Measurements from ENCODE around the gene CCNY.

DNA sequence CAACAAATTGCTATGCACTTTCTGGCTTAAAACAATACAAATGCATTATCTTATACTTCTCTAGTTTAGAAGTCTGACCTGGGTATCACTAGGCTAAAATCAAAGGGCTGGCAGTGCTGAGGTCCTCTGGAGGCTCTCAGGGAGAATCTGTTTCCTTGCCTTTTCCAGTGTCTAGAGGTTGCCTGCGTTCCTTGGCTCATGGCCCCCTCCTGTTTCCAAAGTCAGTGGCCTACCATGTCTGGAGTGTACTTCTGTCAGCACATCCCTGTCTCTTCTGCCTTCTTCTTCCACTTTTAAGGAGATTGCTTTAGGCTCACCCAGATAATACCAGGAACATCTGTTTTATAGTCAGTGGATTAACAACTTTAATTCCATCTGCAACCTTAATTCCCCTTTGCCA, 52.4 kb downstream of the CCNY start:
- TF ChIP-seq, protein P1, sequence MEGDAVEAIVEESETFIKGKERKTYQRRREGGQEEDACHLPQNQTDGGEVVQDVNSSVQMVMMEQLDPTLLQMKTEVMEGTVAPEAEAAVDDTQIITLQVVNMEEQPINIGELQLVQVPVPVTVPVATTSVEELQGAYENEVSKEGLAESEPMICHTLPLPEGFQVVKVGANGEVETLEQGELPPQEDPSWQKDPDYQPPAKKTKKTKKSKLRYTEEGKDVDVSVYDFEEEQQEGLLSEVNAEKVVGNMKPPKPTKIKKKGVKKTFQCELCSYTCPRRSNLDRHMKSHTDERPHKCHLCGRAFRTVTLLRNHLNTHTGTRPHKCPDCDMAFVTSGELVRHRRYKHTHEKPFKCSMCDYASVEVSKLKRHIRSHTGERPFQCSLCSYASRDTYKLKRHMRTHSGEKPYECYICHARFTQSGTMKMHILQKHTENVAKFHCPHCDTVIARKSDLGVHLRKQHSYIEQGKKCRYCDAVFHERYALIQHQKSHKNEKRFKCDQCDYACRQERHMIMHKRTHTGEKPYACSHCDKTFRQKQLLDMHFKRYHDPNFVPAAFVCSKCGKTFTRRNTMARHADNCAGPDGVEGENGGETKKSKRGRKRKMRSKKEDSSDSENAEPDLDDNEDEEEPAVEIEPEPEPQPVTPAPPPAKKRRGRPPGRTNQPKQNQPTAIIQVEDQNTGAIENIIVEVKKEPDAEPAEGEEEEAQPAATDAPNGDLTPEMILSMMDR (IDR thresholded peaks at IDR 0.05; ENCODE audit: low read depth, low read length): no peak
- no peak for TF ChIP-seq EZH2phosphoT487 (IDR thresholded peaks at IDR 0.05; ENCODE audit: low read depth)

Measured in OCI-LY3 (cell line).